Measurements from ENCODE around the gene IVNS1ABP. TPM values are rescaled to one million over a fixed set of nuclear protein-coding genes. Genes with fewer than 3 reads are reported as not detected.

IVNS1ABP gene
- total and polyA plus RNA-seq, 2 donors, result 69.7 to 70.0 TPM

GRCh38 chr1:185279571-185279970 lies 37.5 kb downstream of the IVNS1ABP start:
- Histone ChIP-seq H3K4me3 (ENCODE audit: low read length in 2 of 2) (no peak overlapping the region), H3K9me3 (ENCODE audit: control insufficient read depth in 2 of 2, insufficient read depth in 1 of 2, low read length in 1 of 2) (no peaks in the 10 kb centered on the region), H3K27ac (ENCODE audit: low read depth in 1 of 2, low read length in 1 of 2) (no peak overlapping the region), H3K4me1 (ENCODE audit: control insufficient read depth in 2 of 2, insufficient read depth in 2 of 2, low read length in 2 of 2) (peaks cover 15 to 29% of the 10 kb centered on the region in 2 donors), H3K27me3 (ENCODE audit: control insufficient read depth in 2 of 2, insufficient read depth in 1 of 2, low read length in 1 of 2) (no peaks in the 10 kb centered on the region), H3K36me3 (ENCODE audit: control insufficient read depth in 2 of 2, insufficient read depth in 2 of 2, low read length in 1 of 2) (no peaks in the 10 kb centered on the region)
- no peak for DNase-seq (ENCODE audit: low read depth in 6 of 9, low spot score in 9 of 9)

- H3K27ac ChIP-seq (ENCODE audit: low read depth in 1 of 2, low read length in 1 of 2), result no peak overlapping the region
- no peaks in the 10 kb centered on the region for H3K36me3 ChIP-seq (ENCODE audit: control insufficient read depth in 2 of 2, insufficient read depth in 2 of 2, low read length in 1 of 2)
- H3K9me3 ChIP-seq (ENCODE audit: control insufficient read depth in 2 of 2, insufficient read depth in 1 of 2, low read length in 1 of 2), result no peaks in the 10 kb centered on the region
- WGBS, result 98% methylated on average over 4 of the region's 4 CpGs
- no peaks in the 10 kb centered on the region for H3K27me3 ChIP-seq (ENCODE audit: control insufficient read depth in 2 of 2, insufficient read depth in 1 of 2, low read length in 1 of 2)
- no peak for DNase-seq (ENCODE audit: low read depth in 6 of 9, low spot score in 9 of 9)
- H3K4me1 ChIP-seq (ENCODE audit: control insufficient read depth in 2 of 2, insufficient read depth in 2 of 2, low read length in 2 of 2), result no peaks in the 10 kb centered on the region
- H3K4me3 ChIP-seq (ENCODE audit: low read length in 2 of 2), result no peak overlapping the region
These were observed 45.1 kb downstream of the IVNS1ABP start for GRCh38 chr1:185271921-185272320.

- Histone ChIP-seq H3K27ac (ENCODE audit: low read depth in 1 of 2, low read length in 1 of 2) (no peak overlapping the region), H3K4me1 (ENCODE audit: control insufficient read depth in 2 of 2, insufficient read depth in 2 of 2, low read length in 2 of 2) (no peaks in the 10 kb centered on the region), H3K27me3 (ENCODE audit: control insufficient read depth in 2 of 2, insufficient read depth in 1 of 2, low read length in 1 of 2) (no peaks in the 10 kb centered on the region), H3K36me3 (ENCODE audit: control insufficient read depth in 2 of 2, insufficient read depth in 2 of 2, low read length in 1 of 2) (no peaks in the 10 kb centered on the region), H3K4me3 (ENCODE audit: low read length in 2 of 2) (no peak overlapping the region), H3K9me3 (ENCODE audit: control insufficient read depth in 2 of 2, insufficient read depth in 1 of 2, low read length in 1 of 2) (no peaks in the 10 kb centered on the region)
- no peak for DNase-seq (ENCODE audit: low read depth in 6 of 9, low spot score in 9 of 9)
- WGBS, result 98% methylated on average over 2 of the region's 2 CpGs
These were observed 48.7 kb downstream of the IVNS1ABP start for GRCh38 chr1:185268352-185268751.

- no peak overlapping the region for H3K27ac ChIP-seq (ENCODE audit: low read depth in 1 of 2, low read length in 1 of 2)
- H3K9me3 ChIP-seq (ENCODE audit: control insufficient read depth in 2 of 2, insufficient read depth in 1 of 2, low read length in 1 of 2), result no peaks in the 10 kb centered on the region
- H3K27me3 ChIP-seq (ENCODE audit: control insufficient read depth in 2 of 2, insufficient read depth in 1 of 2, low read length in 1 of 2), result no peaks in the 10 kb centered on the region
- no peak overlapping the region for H3K4me3 ChIP-seq (ENCODE audit: low read length in 2 of 2)
- no peak for DNase-seq (ENCODE audit: low read depth in 6 of 9, low spot score in 9 of 9)
- H3K36me3 ChIP-seq (ENCODE audit: control insufficient read depth in 2 of 2, insufficient read depth in 2 of 2, low read length in 1 of 2), result no peaks in the 10 kb centered on the region
- H3K4me1 ChIP-seq (ENCODE audit: control insufficient read depth in 2 of 2, insufficient read depth in 2 of 2, low read length in 2 of 2), result no peaks in the 10 kb centered on the region
These were observed 49.3 kb downstream of the IVNS1ABP start for GRCh38 chr1:185267701-185268100.

GRCh38 chr1:185267301-185267700 lies 49.7 kb downstream of the IVNS1ABP start:
- no peaks in the 10 kb centered on the region for H3K27me3 ChIP-seq (ENCODE audit: control insufficient read depth in 2 of 2, insufficient read depth in 1 of 2, low read length in 1 of 2)
- H3K9me3 ChIP-seq (ENCODE audit: control insufficient read depth in 2 of 2, insufficient read depth in 1 of 2, low read length in 1 of 2), result no peaks in the 10 kb centered on the region
- WGBS, result 81% methylated on average over 3 of the region's 3 CpGs
- DNase-seq (ENCODE audit: low read depth in 6 of 9, low spot score in 9 of 9), result no peak
- no peaks in the 10 kb centered on the region for H3K4me1 ChIP-seq (ENCODE audit: control insufficient read depth in 2 of 2, insufficient read depth in 2 of 2, low read length in 2 of 2)
- no peak overlapping the region for H3K27ac ChIP-seq (ENCODE audit: low read depth in 1 of 2, low read length in 1 of 2)
- no peak overlapping the region for H3K4me3 ChIP-seq (ENCODE audit: low read length in 2 of 2)
- no peaks in the 10 kb centered on the region for H3K36me3 ChIP-seq (ENCODE audit: control insufficient read depth in 2 of 2, insufficient read depth in 2 of 2, low read length in 1 of 2)

GRCh38 chr1:185265314-185265713 lies 51.7 kb downstream of the IVNS1ABP start:
- no peak for DNase-seq (ENCODE audit: low read depth in 6 of 9, low spot score in 9 of 9)
- Histone ChIP-seq H3K4me3 (ENCODE audit: low read length in 2 of 2) (no peak overlapping the region), H3K36me3 (ENCODE audit: control insufficient read depth in 2 of 2, insufficient read depth in 2 of 2, low read length in 1 of 2) (no peaks in the 10 kb centered on the region), H3K27me3 (ENCODE audit: control insufficient read depth in 2 of 2, insufficient read depth in 1 of 2, low read length in 1 of 2) (no peaks in the 10 kb centered on the region), H3K27ac (ENCODE audit: low read depth in 1 of 2, low read length in 1 of 2) (no peak overlapping the region), H3K9me3 (ENCODE audit: control insufficient read depth in 2 of 2, insufficient read depth in 1 of 2, low read length in 1 of 2) (no peaks in the 10 kb centered on the region), H3K4me1 (ENCODE audit: control insufficient read depth in 2 of 2, insufficient read depth in 2 of 2, low read length in 2 of 2) (no peaks in the 10 kb centered on the region)
- 96% methylated on average over 4 of the region's 4 CpGs for WGBS

GRCh38 chr1:185263780-185264179 lies 53.3 kb downstream of the IVNS1ABP start:
- DNase-seq (ENCODE audit: low read depth in 6 of 9, low spot score in 9 of 9), result no peak
- H3K27ac ChIP-seq (ENCODE audit: low read depth in 1 of 2, low read length in 1 of 2), result no peak overlapping the region
- WGBS, result 100% methylated on average over 1 of the region's 1 CpG
- H3K4me1 ChIP-seq (ENCODE audit: control insufficient read depth in 2 of 2, insufficient read depth in 2 of 2, low read length in 2 of 2), result no peaks in the 10 kb centered on the region
- H3K4me3 ChIP-seq (ENCODE audit: low read length in 2 of 2), result no peak overlapping the region
- no peaks in the 10 kb centered on the region for H3K9me3 ChIP-seq (ENCODE audit: control insufficient read depth in 2 of 2, insufficient read depth in 1 of 2, low read length in 1 of 2)
- no peaks in the 10 kb centered on the region for H3K27me3 ChIP-seq (ENCODE audit: control insufficient read depth in 2 of 2, insufficient read depth in 1 of 2, low read length in 1 of 2)
- H3K36me3 ChIP-seq (ENCODE audit: control insufficient read depth in 2 of 2, insufficient read depth in 2 of 2, low read length in 1 of 2), result no peaks in the 10 kb centered on the region

- no peaks in the 10 kb centered on the region for H3K9me3 ChIP-seq (ENCODE audit: control insufficient read depth in 2 of 2, insufficient read depth in 1 of 2, low read length in 1 of 2)
- H3K27ac ChIP-seq (ENCODE audit: low read depth in 1 of 2, low read length in 1 of 2), result no peak overlapping the region
- H3K4me1 ChIP-seq (ENCODE audit: control insufficient read depth in 2 of 2, insufficient read depth in 2 of 2, low read length in 2 of 2), result no peaks in the 10 kb centered on the region
- WGBS, result 97% methylated on average over 3 of the region's 3 CpGs
- no peak for DNase-seq (ENCODE audit: low read depth in 6 of 9, low spot score in 9 of 9)
- H3K36me3 ChIP-seq (ENCODE audit: control insufficient read depth in 2 of 2, insufficient read depth in 2 of 2, low read length in 1 of 2), result no peaks in the 10 kb centered on the region
- no peaks in the 10 kb centered on the region for H3K27me3 ChIP-seq (ENCODE audit: control insufficient read depth in 2 of 2, insufficient read depth in 1 of 2, low read length in 1 of 2)
- H3K4me3 ChIP-seq (ENCODE audit: low read length in 2 of 2), result no peak overlapping the region
These were observed 53.8 kb downstream of the IVNS1ABP start for GRCh38 chr1:185263292-185263691.

- Histone ChIP-seq H3K27ac (ENCODE audit: low read depth in 1 of 2, low read length in 1 of 2) (no peak overlapping the region), H3K27me3 (ENCODE audit: control insufficient read depth in 2 of 2, insufficient read depth in 1 of 2, low read length in 1 of 2) (no peaks in the 10 kb centered on the region), H3K9me3 (ENCODE audit: control insufficient read depth in 2 of 2, insufficient read depth in 1 of 2, low read length in 1 of 2) (no peaks in the 10 kb centered on the region), H3K4me1 (ENCODE audit: control insufficient read depth in 2 of 2, insufficient read depth in 2 of 2, low read length in 2 of 2) (peaks cover 0 to 4% of the 10 kb centered on the region in 2 donors), H3K36me3 (ENCODE audit: control insufficient read depth in 2 of 2, insufficient read depth in 2 of 2, low read length in 1 of 2) (no peaks in the 10 kb centered on the region), H3K4me3 (ENCODE audit: low read length in 2 of 2) (no peak overlapping the region)
- DNase-seq (ENCODE audit: low read depth in 6 of 9, low spot score in 9 of 9), result no peak
- 98% methylated on average over 1 of the region's 1 CpG for WGBS
These were observed 54.9 kb downstream of the IVNS1ABP start for GRCh38 chr1:185262151-185262550.

GRCh38 chr1:185260611-185261010 lies 56.4 kb downstream of the IVNS1ABP start:
- H3K4me3 ChIP-seq (ENCODE audit: low read length in 2 of 2), result no peak overlapping the region
- 92% methylated on average over 1 of the region's 1 CpG for WGBS
- no peak for DNase-seq (ENCODE audit: low read depth in 6 of 9, low spot score in 9 of 9)

More at GRCh38 chr1:185260611-185261010, 56.4 kb downstream of the IVNS1ABP start:
- H3K27me3 ChIP-seq (ENCODE audit: control insufficient read depth in 2 of 2, insufficient read depth in 1 of 2, low read length in 1 of 2), result no peaks in the 10 kb centered on the region
- H3K27ac ChIP-seq (ENCODE audit: low read depth in 1 of 2, low read length in 1 of 2), result no peak overlapping the region
- no peaks in the 10 kb centered on the region for H3K9me3 ChIP-seq (ENCODE audit: control insufficient read depth in 2 of 2, insufficient read depth in 1 of 2, low read length in 1 of 2)
- no peaks in the 10 kb centered on the region for H3K36me3 ChIP-seq (ENCODE audit: control insufficient read depth in 2 of 2, insufficient read depth in 2 of 2, low read length in 1 of 2)
- peaks cover 0 to 4% of the 10 kb centered on the region in 2 donors for H3K4me1 ChIP-seq (ENCODE audit: control insufficient read depth in 2 of 2, insufficient read depth in 2 of 2, low read length in 2 of 2)

Data from thymus (tissue), 11 donors.